Measurements from ENCODE around the gene TGFB2.

- no peak for TF ChIP-seq CTCF (optimal IDR thresholded peaks at IDR 0.05 in 1 of 3, IDR thresholded peaks at IDR 0.05 in 1 of 3, conservative IDR thresholded peaks at IDR 0.05 in 1 of 3; ENCODE audit: extremely low read depth in 1 of 3, insufficient read depth in 2 of 3, low read length in 3 of 3)
- TF ChIP-seq EZH2 (IDR thresholded peaks at IDR 0.05; ENCODE audit: low read length), result no peak
Observed at GRCh38 chr1:218324226-218324580, 20.9 kb upstream of the TGFB2 start.

All from keratinocyte (primary cell).